ENCODE results near the gene CTRB1.

Gene CTRB1

DNA sequence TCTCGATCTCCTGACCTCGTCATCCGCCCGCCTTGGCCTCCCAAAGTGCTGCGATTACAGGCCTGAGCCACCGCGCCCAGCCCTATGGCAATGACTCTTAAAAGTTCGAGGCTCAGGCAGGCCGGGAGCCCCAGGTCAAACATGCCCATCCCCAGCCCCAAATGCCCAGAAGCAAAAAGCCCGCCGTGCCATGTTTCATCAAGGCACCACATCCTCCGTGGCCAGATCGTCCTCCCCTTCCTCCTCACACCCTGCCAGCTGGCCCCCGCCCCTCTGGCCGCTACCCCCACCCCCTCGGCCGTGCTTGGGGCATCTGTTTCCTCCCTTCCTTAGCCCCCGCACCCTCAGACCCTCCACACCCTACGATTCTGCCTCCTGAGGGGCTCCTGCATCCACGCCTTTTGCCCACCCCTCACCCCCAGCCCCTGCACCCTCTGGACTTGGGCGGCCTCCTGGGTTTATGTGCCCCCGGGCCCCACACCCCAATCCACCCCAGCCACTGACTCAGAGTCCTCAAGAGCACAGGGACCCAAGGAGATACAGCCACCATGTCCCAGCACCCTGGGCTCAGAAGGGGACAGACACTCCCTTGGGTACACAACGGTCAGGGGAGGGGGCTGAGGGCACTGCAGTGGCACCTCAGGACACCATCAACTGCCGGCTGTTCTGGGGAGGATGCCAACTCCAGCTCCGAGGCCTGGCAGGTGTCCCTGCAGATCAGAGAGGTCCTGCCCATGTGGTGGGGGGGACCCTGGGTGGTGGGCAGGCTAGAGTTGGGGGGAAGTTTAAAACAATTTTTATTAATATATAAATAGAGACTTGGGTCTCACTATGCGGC is 7.1 kb downstream of the CTRB1 start:
- no peak for DNase-seq (ENCODE audit: low read depth)

- no peak for DNase-seq (ENCODE audit: low read depth)
Observed at GRCh38 chr16:75226550-75227360, 8.0 kb downstream of the CTRB1 start.

GRCh38 chr16:75227361-75228142 is 8.8 kb downstream of the CTRB1 start:
- no peak for DNase-seq (ENCODE audit: low read depth)

GRCh38 chr16:75228143-75228976 is 9.6 kb downstream of the CTRB1 start:
- DNase-seq (ENCODE audit: low read depth) = no peak

GRCh38 chr16:75229172-75230031 is 10.6 kb downstream of the CTRB1 start:
- no peak for DNase-seq (ENCODE audit: low read depth)

GRCh38 chr16:75230471-75231110 is 11.8 kb downstream of the CTRB1 start:
- no peak for DNase-seq (ENCODE audit: low read depth)

- no peak for DNase-seq (ENCODE audit: low read depth)
Observed at GRCh38 chr16:75231570-75231969, 12.8 kb downstream of the CTRB1 start.

DNA sequence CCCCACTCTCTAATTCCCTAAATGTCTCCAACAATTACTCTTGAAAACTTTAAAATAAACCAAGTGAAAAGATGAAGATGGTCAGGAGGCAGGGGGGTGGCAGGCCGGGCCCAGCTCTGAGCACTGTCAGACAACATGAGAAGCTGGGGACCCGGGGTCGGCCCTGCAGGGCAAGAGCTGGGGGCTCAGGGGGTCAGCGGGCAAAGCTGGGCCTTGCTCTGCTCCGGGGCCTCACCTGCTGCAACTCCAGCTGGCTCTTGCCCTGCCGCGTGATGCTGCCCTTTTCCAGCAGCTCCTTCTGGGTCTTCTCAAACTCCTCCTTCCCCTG is 14.8 kb downstream of the CTRB1 start:
- DNase-seq (ENCODE audit: low read depth) = no peak

- DNase-seq (ENCODE audit: low read depth) = no peak
Observed at GRCh38 chr16:75234856-75235696, 16.3 kb downstream of the CTRB1 start.

DNA sequence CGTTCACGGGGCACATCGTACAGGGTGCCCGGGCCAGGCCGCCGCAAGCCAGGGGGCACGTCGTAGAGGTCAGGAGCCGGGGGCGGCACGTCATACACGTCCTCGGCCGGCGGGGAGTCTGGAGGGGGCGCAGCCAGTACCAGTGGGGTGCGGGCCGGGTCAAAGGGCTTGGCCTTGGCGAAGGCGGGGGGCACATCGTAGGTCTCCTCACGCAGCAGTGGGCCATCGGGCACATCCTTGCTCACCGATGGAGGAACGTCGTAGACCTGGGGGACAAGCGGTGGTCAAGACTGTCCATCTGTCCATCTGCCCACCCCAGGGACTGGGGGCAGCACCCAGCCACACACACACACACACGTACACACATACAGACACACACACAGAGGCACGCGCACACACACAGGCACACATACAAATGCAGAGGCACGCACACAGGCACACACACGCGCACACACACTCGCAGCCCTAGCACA is 17.0 kb downstream of the CTRB1 start:
- no peak for DNase-seq (ENCODE audit: low read depth)

GRCh38 chr16:75236232-75236631 is 17.4 kb downstream of the CTRB1 start:
- no peak for DNase-seq (ENCODE audit: low read depth)

GRCh38 chr16:75236736-75237397 is 18.1 kb downstream of the CTRB1 start:
- no peak for DNase-seq (ENCODE audit: low read depth)

- no peak for DNase-seq (ENCODE audit: low read depth)
Observed at GRCh38 chr16:75237398-75238131, 18.8 kb downstream of the CTRB1 start.

GRCh38 chr16:75238132-75238852 is 19.5 kb downstream of the CTRB1 start:
- DNase-seq (ENCODE audit: low read depth) = no peak

- DNase-seq (ENCODE audit: low read depth) = no peak
Observed at GRCh38 chr16:75238853-75239541, 20.2 kb downstream of the CTRB1 start.

- DNase-seq (ENCODE audit: low read depth) = no peak
Observed at GRCh38 chr16:75239542-75240122, 20.8 kb downstream of the CTRB1 start.

All from activated T-helper 1 cell treated with Interleukin-2 at 50 U/mL for 16 hours (primary cell).